ENCODE results near the gene NKX1-1.

- TF ChIP-seq CTCF (conservative IDR thresholded peaks at IDR 0.05 in 1 of 2, IDR thresholded peaks at IDR 0.05 in 1 of 2; ENCODE audit: extremely low read depth in 1 of 2, insufficient read depth in 1 of 2, low read depth in 1 of 2, low read length in 2 of 2) (no peak), EZH2 (IDR thresholded peaks at IDR 0.05; ENCODE audit: borderline replicate concordance, low read length) (no peak)
These were observed 36.7 kb downstream of the NKX1-1 start for GRCh38 chr4:1369479-1370079.
